HepG2 (cell line): ENCODE results near the gene IL2RA. TPM values are rescaled to one million over a fixed set of nuclear protein-coding genes. Genes with fewer than 3 reads are reported as not detected.

Source experiments
- AHDC1 ChIP-seq: sonication (generic); formaldehyde crosslinking; IDR thresholded peaks from 2 replicates; pipeline ENCODE4 v1.5.1; 2020; ENCODE audit warnings: mild to moderate bottlenecking, missing genetic modification reagents, borderline replicate concordance
- GLMP ChIP-seq: sonication (generic); formaldehyde crosslinking; IDR thresholded peaks from 2 replicates; pipeline ENCODE4 v1.9.0; 2021; ENCODE audit warnings: missing genetic modification reagents, mild to moderate bottlenecking, borderline replicate concordance
- HOXA5 ChIP-seq: sonication (generic); formaldehyde crosslinking; IDR thresholded peaks from 2 replicates; pipeline ENCODE4 v1.4.0; 2020; ENCODE audit warnings: missing genetic modification reagents
- KDM4B ChIP-seq: sonication (generic); formaldehyde crosslinking; IDR thresholded peaks from 2 replicates; pipeline ENCODE4 v1.4.0; 2020; ENCODE audit warnings: missing genetic modification reagents
- NONO ChIP-seq, 2 experiments: fragments of 450-650 bp in 1 of 2; sonication (generic) in 1 of 2; formaldehyde crosslinking in 1 of 2; IDR thresholded peaks in 1 of 2; conservative IDR thresholded peaks in 1 of 2; 2 replicates each; pipeline versions ENCODE4 v1.6.1 to v1.8.0; 2017 to 2022; ENCODE audit warnings: mild to moderate bottlenecking in 1 of 2, missing genetic modification reagents in 1 of 2, moderate library complexity in 1 of 2
- NR2F2 ChIP-seq: IDR thresholded peaks from 2 replicates; pipeline ENCODE4 v1.6.1; 2012; ENCODE audit warnings: low read depth, inconsistent platforms, borderline replicate concordance
- NR2F6 ChIP-seq, 2 experiments: IDR thresholded peaks; 2 replicates each; pipeline ENCODE4 v1.6.1; 2016; ENCODE audit warnings: antibody characterized with exemption in 1 of 2, mild to moderate bottlenecking in 1 of 2
- POLR2A ChIP-seq, 2 experiments: IDR thresholded peaks; 2 replicates each; pipeline ENCODE4 v1.6.1; 2011; ENCODE audit warnings: low read depth in 2 of 2, low read length in 2 of 2, mild to moderate bottlenecking in 1 of 2, moderate library complexity in 1 of 2; ENCODE audit not compliant: insufficient read depth in 1 of 2
- SMYD3 ChIP-seq: sonication (generic); formaldehyde crosslinking; IDR thresholded peaks from 2 replicates; pipeline ENCODE4 v1.8.1; 2023; ENCODE audit warnings: mild to moderate bottlenecking, missing genetic modification reagents
- SP2 ChIP-seq: sonication (generic); formaldehyde crosslinking; IDR thresholded peaks from 2 replicates; pipeline ENCODE4 v1.5.1; 2020; ENCODE audit warnings: mild to moderate bottlenecking, missing genetic modification reagents
- TBX2 ChIP-seq: sonication (generic); formaldehyde crosslinking; IDR thresholded peaks from 2 replicates; pipeline ENCODE4 v1.5.0; 2020; ENCODE audit warnings: missing genetic modification reagents, mild to moderate bottlenecking, borderline replicate concordance
- THAP8 ChIP-seq: sonication (generic); formaldehyde crosslinking; IDR thresholded peaks from 2 replicates; pipeline ENCODE4 v1.5.1; 2020; ENCODE audit warnings: missing genetic modification reagents, mild to moderate bottlenecking, borderline replicate concordance
- THRA ChIP-seq: sonication (generic); formaldehyde crosslinking; IDR thresholded peaks from 2 replicates; pipeline ENCODE4 v1.4.0; 2020; ENCODE audit warnings: missing genetic modification reagents, borderline replicate concordance
- ZBTB7A ChIP-seq: sonication (generic); formaldehyde crosslinking; IDR thresholded peaks from 2 replicates; pipeline ENCODE4 v1.8.0; 2022; ENCODE audit warnings: mild to moderate bottlenecking, missing genetic modification reagents
- ZNF766 ChIP-seq: sonication (generic); formaldehyde crosslinking; IDR thresholded peaks from 2 replicates; pipeline ENCODE4 v1.5.0; 2020; ENCODE audit warnings: missing genetic modification reagents, borderline replicate concordance
- polyA plus RNA-seq, 8 experiments: library from polyadenylated mRNA; depleted of rRNA in 3 of 8; stranded (reverse) in 7 of 8; unstranded in 1 of 8; fragments of >200 nt; fragmentation: Illumina TruSeq in 4 of 8; extraction: Trizol in 4 of 8; gene quantifications; 2 replicates each; pipeline versions ENCODE4 v1.2.1 to v1.2.3, GENCODE V29; 2011 to 2016; ENCODE audit warnings: low read depth in 4 of 8, missing spikeins in 1 of 8, mixed read lengths in 1 of 8; ENCODE audit not compliant: insufficient read depth in 1 of 8
- total RNA-seq, 5 experiments: library from RNA; depleted of rRNA; stranded (reverse); fragments of >200 nt; fragmentation: Illumina TruSeq; extraction: Trizol; gene quantifications; 2 replicates each; pipeline ENCODE4 v1.2.3, GENCODE V29; 2016; ENCODE audit warnings: low read depth in 1 of 5
- TF ChIP-seq, protein P1 (sequence below): sonication (generic); formaldehyde crosslinking; IDR thresholded peaks from 2 replicates; pipeline ENCODE4 v1.4.0; 2020; ENCODE audit warnings: missing genetic modification reagents

The IL2RA gene
- total and polyA plus RNA-seq, 2 of the 13 experiments (the other 11 are each of a cell fraction or from before 2014, with no cell fraction given): not detected

DNA sequence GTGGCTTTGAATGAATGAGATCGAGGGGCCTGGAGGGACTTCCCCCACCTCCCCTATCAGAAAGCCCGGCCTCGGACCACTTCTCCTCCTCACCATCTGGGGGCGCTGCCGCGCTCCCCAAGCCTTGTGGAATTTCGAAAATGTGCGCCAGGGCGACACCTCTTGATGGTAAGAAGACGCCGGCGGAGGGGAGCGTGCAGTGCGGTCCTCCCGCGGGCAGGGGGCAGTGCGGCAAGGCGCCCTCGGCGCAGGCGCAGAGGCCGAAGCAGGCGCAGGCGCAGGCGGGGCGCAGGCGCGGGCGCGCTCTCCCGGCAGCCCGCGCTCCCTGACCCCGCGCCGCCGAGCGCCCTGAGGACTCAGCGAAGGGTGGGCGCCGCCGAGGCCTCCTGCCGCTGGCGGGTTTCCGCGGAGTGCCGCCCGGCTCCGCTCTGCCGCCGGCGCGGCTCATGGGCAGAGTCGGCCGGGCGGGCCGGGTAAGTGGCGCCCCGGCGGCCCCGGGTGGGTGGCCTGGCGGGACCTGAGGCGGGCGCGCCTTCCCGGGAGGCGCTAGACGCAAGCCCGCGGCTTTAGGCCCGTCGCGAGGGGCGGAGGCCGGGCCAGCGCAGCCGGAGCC lies 26.7 kb upstream of the IL2RA start, which contains the start of gene RBM17 (continued):
- no peak for TF ChIP-seq GLMP
- peak; percentile 65 to 66; a peak in 2 of 4 replicates for TF ChIP-seq POLR2A (IDR thresholded peaks at IDR 0.05; ENCODE audit: insufficient read depth in 1 of 2, low read depth in 2 of 2, low read length in 2 of 2)
- no peak for TF ChIP-seq THAP8 (CRISPR knock-in tag)
- peak; percentile 62; the same call in 1 of the 2 replicates for TF ChIP-seq KDM4B
- peak; percentile 59; the same call in 1 of the 2 replicates for TF ChIP-seq TBX2 (CRISPR knock-in tag)
- TF ChIP-seq HOXA5 (CRISPR knock-in tag): peak; percentile 91
- peak; percentile 61; the same call in 1 of the 2 replicates for TF ChIP-seq ZNF766 (CRISPR knock-in tag)
- TF ChIP-seq NR2F6 (IDR thresholded peaks at IDR 0.05): no peak
- peak; percentile 69 for TF ChIP-seq NR2F6 (CRISPR knock-in tag; IDR thresholded peaks at IDR 0.05)
- no peak for TF ChIP-seq NONO (IDR thresholded peaks at IDR 0.05)
- peak; percentile 93 for TF ChIP-seq NONO (CRISPR knock-in tag; conservative IDR thresholded peaks at IDR 0.05)
- TF ChIP-seq ZBTB7A (CRISPR knock-in tag): no peak
- TF ChIP-seq SP2: no peak
- TF ChIP-seq NR2F2: peak; percentile 53; the same call in 1 of the 2 replicates
- peak; percentile 75 for TF ChIP-seq THRA (CRISPR knock-in tag)
- TF ChIP-seq, protein P1, sequence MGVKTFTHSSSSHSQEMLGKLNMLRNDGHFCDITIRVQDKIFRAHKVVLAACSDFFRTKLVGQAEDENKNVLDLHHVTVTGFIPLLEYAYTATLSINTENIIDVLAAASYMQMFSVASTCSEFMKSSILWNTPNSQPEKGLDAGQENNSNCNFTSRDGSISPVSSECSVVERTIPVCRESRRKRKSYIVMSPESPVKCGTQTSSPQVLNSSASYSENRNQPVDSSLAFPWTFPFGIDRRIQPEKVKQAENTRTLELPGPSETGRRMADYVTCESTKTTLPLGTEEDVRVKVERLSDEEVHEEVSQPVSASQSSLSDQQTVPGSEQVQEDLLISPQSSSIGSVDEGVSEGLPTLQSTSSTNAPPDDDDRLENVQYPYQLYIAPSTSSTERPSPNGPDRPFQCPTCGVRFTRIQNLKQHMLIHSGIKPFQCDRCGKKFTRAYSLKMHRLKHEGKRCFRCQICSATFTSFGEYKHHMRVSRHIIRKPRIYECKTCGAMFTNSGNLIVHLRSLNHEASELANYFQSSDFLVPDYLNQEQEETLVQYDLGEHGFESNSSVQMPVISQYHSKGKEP (CRISPR knock-in tag): no peak
- TF ChIP-seq AHDC1 (CRISPR knock-in tag): no peak
- 0 out of 2 replicates have a peak, but pooled peaks have one; percentile 60 for TF ChIP-seq SMYD3 (CRISPR knock-in tag)
